Chondrocyte (in vitro differentiated cells): ENCODE measurements around the gene USF3. TPM values are rescaled to one million over a fixed set of nuclear protein-coding genes. Genes with fewer than 3 reads are reported as not detected.

Experiments
- DNase-seq: peaks from one replicate; pipeline ENCODE4 v3.0.0; 2021; ENCODE audit warnings: mixed read lengths, low spot score
- H3K27ac Mint-ChIP-seq: one replicate; pipeline ENCODE4 v1.8.0; 2021; ENCODE audit warnings: mild to moderate bottlenecking, moderate library complexity, mixed read lengths; ENCODE audit not compliant: unreplicated experiment
- H3K27me3 Mint-ChIP-seq: 2 replicates; pipeline ENCODE4 v1.8.0; 2021; ENCODE audit warnings: low read depth, mixed read lengths
- H3K36me3 Mint-ChIP-seq: 2 replicates; pipeline ENCODE4 v1.8.0; 2021; ENCODE audit warnings: low read depth, mixed read lengths
- H3K4me1 Mint-ChIP-seq: 2 replicates; pipeline ENCODE4 v1.8.0; 2021; ENCODE audit warnings: low read depth, mild to moderate bottlenecking, mixed read lengths
- H3K4me3 Mint-ChIP-seq: one replicate; pipeline ENCODE4 v1.8.0; 2021; ENCODE audit warnings: mild to moderate bottlenecking, moderate library complexity, mixed read lengths; ENCODE audit not compliant: unreplicated experiment
- H3K9me3 Mint-ChIP-seq: 2 replicates; pipeline ENCODE4 v1.8.0; 2021; ENCODE audit warnings: low read depth, mixed read lengths
- total RNA-seq: library from RNA; stranded (reverse); gene quantifications from 3 replicates; pipeline ENCODE4 v1.2.1, GENCODE V29; 2021
- TF ChIP-seq, protein P1 (sequence below): fragments of 200-600 bp; sonication (generic); IDR thresholded peaks from 2 replicates; pipeline ENCODE4 v1.5.0; 2021; ENCODE audit warnings: antibody characterized with exemption, mild to moderate bottlenecking, moderate library complexity

USF3 gene
- total RNA-seq, 1 donor from 2014 or later, result 9.0 TPM

DNA sequence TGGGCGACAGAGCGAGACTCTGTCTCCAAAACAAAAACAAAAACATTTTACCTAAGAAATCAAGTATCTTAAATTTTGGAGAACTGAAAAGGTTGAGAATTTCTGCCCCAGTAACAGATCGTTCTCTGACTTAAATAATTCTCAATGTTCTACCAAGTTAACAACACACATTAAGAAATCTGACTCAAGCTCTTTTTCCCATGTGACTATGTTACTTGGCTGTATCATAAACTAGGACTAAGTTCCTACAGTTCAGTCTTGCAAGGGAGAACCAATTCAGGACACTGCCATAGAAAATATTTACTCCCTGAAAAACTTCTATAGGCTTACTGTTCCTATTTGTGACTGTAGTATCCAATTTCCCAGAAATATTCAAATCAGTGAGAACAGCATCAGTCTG, 20.9 kb upstream of the USF3 start:
- peaks cover 29% of the 10 kb centered on the region for H3K4me1 Mint-ChIP-seq
- peaks cover 24% of the 10 kb centered on the region for H3K36me3 Mint-ChIP-seq
- H3K9me3 Mint-ChIP-seq, result no peaks in the 10 kb centered on the region
- TF ChIP-seq, protein P1, sequence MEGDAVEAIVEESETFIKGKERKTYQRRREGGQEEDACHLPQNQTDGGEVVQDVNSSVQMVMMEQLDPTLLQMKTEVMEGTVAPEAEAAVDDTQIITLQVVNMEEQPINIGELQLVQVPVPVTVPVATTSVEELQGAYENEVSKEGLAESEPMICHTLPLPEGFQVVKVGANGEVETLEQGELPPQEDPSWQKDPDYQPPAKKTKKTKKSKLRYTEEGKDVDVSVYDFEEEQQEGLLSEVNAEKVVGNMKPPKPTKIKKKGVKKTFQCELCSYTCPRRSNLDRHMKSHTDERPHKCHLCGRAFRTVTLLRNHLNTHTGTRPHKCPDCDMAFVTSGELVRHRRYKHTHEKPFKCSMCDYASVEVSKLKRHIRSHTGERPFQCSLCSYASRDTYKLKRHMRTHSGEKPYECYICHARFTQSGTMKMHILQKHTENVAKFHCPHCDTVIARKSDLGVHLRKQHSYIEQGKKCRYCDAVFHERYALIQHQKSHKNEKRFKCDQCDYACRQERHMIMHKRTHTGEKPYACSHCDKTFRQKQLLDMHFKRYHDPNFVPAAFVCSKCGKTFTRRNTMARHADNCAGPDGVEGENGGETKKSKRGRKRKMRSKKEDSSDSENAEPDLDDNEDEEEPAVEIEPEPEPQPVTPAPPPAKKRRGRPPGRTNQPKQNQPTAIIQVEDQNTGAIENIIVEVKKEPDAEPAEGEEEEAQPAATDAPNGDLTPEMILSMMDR, result no peak
- no peak overlapping the region for H3K4me3 Mint-ChIP-seq
- no peaks in the 10 kb centered on the region for H3K27me3 Mint-ChIP-seq
- H3K27ac Mint-ChIP-seq, result no peak overlapping the region
- DNase-seq, result no peak

DNA sequence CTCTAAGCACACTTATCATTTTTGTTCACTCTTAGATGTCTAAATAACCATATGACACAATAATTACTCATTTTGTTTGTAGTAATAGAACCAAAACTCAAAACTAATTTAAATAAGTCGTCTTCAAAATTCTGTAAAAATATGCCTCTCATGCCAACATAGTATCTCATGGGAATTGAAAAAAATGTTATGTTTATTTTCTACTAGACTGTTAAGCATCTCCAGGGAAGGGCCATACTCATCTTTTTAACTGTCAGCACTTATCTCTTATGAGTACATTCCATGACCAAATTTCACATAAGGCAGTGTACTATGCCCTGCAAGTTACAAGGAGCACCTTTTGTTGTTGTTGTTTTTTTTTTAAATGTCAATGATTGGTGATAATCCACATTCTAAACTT, 18.3 kb upstream of the USF3 start:
- peaks cover 5% of the 10 kb centered on the region for H3K4me1 Mint-ChIP-seq
- peaks cover 14% of the 10 kb centered on the region for H3K36me3 Mint-ChIP-seq
- TF ChIP-seq, protein P1, result no peak
- no peak for DNase-seq
- no peak overlapping the region for H3K27ac Mint-ChIP-seq
- no peaks in the 10 kb centered on the region for H3K27me3 Mint-ChIP-seq
- no peaks in the 10 kb centered on the region for H3K9me3 Mint-ChIP-seq
- H3K4me3 Mint-ChIP-seq, result no peak overlapping the region

DNA sequence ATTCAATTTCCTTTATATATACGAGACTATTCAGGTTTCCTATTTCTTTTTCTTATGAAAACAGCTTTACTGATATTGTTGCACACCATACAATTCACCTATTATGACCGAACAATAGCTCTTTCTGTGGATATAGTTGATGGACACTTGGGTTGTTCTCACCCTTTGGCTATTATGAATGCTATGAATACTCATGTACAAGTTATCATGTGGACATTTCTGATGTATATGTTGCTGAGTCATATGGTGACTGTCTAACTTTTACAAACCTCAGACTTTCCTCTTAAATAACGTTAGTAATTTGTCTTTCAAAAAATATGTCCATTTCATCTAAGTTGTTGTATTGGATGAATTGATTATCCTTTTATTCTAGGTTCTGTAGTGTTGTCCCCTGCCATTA, 15.7 kb upstream of the USF3 start:
- Mint-ChIP-seq H3K27ac (no peak overlapping the region), H3K4me3 (no peak overlapping the region), H3K36me3 (peaks cover 7% of the 10 kb centered on the region), H3K9me3 (no peaks in the 10 kb centered on the region), H3K27me3 (no peaks in the 10 kb centered on the region), H3K4me1 (no peaks in the 10 kb centered on the region)
- TF ChIP-seq, protein P1, result no peak
- DNase-seq, result no peak

DNA sequence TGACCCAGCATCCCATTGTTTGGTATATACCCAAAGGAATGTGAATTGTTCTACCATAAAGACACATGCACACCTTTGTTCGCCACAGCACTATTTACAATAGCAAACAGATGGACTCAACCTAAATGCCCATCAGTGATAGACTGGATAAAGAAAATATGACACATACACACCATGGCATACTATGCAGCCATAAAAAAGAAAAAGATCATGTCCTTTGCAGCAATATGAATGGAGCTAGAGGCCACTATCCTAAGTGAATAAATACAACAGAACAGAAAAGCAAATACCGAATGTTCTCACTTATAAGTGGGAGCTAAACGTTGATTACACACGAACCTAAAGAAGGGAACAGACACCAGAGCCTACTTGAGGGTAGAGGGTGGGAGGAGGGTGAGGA, 11.4 kb upstream of the USF3 start:
- no peaks in the 10 kb centered on the region for H3K9me3 Mint-ChIP-seq
- H3K27ac Mint-ChIP-seq, result no peak overlapping the region
- H3K4me1 Mint-ChIP-seq, result no peaks in the 10 kb centered on the region
- H3K4me3 Mint-ChIP-seq, result no peak overlapping the region
- H3K27me3 Mint-ChIP-seq, result no peaks in the 10 kb centered on the region
- no peak for DNase-seq
- TF ChIP-seq, protein P1, result no peak
- H3K36me3 Mint-ChIP-seq, result no peaks in the 10 kb centered on the region

DNA sequence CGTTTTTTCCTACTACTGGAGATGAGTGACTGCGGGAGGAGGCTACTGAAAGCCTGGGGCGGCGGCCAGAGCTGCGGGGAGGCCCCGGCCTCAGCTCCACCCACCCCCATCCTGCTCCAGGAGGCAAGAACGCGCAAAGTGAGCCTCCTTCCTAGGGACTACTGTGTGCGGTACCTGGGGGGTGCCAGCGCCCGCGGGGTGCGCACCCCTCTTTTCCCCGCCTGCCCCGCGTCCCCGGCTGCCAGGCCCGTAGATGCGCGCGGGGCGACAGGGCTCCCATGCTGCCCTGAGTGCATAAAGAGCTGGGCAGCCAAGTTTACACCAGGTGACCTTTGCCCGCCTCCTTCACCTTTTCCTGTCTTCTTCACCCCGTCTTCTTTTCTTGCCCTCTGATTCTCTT, 2.5 kb upstream of the USF3 start:
- TF ChIP-seq, protein P1, result no peak
- no peak overlapping the region for H3K4me3 Mint-ChIP-seq
- H3K27me3 Mint-ChIP-seq, result no peaks in the 10 kb centered on the region
- H3K9me3 Mint-ChIP-seq, result no peaks in the 10 kb centered on the region
- peaks cover 18% of the 10 kb centered on the region for H3K4me1 Mint-ChIP-seq
- DNase-seq, result no peak
- no peak overlapping the region for H3K27ac Mint-ChIP-seq
- H3K36me3 Mint-ChIP-seq, result peaks cover 1% of the 10 kb centered on the region
